ENCODE measurements around the gene C9orf153. TPM values are rescaled to one million over a fixed set of nuclear protein-coding genes. Genes with fewer than 3 reads are reported as not detected.

The C9orf153 gene
- total RNA-seq, 1 donor from 2014 or later, result 0.19 TPM

DNA sequence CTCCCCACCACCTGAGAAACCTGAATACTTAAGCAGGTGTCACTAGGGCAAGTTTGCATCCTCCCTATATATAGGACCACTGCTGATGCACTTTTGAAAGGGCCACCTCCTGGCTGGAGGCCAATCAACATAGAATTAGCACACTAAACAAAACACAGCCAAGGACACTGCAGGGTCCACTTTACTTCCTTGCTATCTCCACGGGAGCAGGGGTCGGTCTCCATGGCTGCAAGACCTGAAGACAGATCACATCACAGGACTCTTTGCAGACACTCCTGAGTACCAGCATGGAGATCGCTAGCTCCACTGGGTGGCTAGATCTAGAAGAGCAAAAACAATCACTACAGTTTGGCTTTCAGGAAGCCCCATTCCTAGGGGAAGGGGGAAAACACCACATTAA lies 72.3 kb downstream of the C9orf153 start:
- Mint-ChIP-seq H3K4me3 (no peak overlapping the region), H3K36me3 (ENCODE audit: low read depth) (peaks cover 13% of the 10 kb centered on the region), H3K27ac (ENCODE audit: unreplicated experiment) (no peak overlapping the region), H3K9me3 (peaks cover 12% of the 10 kb centered on the region), H3K4me1 (peaks cover 13% of the 10 kb centered on the region), H3K27me3 (ENCODE audit: low read depth) (no peaks in the 10 kb centered on the region)
- TF ChIP-seq, protein P1, sequence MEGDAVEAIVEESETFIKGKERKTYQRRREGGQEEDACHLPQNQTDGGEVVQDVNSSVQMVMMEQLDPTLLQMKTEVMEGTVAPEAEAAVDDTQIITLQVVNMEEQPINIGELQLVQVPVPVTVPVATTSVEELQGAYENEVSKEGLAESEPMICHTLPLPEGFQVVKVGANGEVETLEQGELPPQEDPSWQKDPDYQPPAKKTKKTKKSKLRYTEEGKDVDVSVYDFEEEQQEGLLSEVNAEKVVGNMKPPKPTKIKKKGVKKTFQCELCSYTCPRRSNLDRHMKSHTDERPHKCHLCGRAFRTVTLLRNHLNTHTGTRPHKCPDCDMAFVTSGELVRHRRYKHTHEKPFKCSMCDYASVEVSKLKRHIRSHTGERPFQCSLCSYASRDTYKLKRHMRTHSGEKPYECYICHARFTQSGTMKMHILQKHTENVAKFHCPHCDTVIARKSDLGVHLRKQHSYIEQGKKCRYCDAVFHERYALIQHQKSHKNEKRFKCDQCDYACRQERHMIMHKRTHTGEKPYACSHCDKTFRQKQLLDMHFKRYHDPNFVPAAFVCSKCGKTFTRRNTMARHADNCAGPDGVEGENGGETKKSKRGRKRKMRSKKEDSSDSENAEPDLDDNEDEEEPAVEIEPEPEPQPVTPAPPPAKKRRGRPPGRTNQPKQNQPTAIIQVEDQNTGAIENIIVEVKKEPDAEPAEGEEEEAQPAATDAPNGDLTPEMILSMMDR (conservative IDR thresholded peaks at IDR 0.05), result no peak
- no peak for DNase-seq (ENCODE audit: low read depth, low spot score)

DNA sequence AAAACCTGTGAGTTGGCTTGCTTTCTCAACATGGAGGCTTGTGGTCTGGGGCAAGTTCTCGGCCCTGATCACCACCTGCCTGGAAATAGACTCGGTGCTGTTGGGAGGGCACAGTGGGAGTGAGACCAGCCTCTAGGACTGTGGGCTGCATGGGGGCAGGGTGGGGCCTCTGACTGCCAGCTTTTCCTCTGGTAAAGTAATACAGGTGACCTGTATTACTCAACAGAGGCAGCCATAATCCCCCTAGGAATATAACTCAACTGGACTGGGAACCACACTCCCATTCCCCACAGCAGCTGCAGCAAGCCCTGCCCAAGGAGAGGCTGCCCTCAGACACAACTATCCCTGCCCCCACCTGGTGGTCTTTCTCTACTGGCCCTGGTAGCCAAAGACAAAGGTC lies 72.8 kb downstream of the C9orf153 start:
- no peak for DNase-seq (ENCODE audit: low read depth, low spot score)
- Mint-ChIP-seq H3K27ac (ENCODE audit: unreplicated experiment) (no peak overlapping the region), H3K4me1 (peaks cover 13% of the 10 kb centered on the region), H3K27me3 (ENCODE audit: low read depth) (no peaks in the 10 kb centered on the region), H3K36me3 (ENCODE audit: low read depth) (peaks cover 13% of the 10 kb centered on the region), H3K9me3 (peaks cover 12% of the 10 kb centered on the region), H3K4me3 (no peak overlapping the region)
- TF ChIP-seq, protein P1 (conservative IDR thresholded peaks at IDR 0.05), result no peak

DNA sequence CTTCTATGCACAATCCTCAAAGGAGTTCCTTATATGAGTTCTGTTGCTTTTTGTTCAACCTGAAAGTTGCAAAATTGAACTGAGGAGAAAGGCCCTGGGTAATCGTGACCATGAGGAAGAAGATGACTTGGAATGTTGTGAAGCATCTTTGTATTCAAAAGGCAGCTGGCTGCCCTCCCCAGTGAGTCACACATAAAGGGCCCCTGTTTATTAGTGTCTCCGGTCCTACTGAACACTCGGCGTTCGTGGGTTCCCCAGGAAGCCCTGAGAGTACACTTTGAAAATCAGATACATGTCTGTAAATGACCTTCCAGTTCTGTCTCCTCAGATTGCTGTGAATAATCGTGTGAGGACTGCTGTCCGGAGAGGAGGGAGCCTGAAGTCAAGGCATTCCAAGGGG lies 73.6 kb downstream of the C9orf153 start:
- H3K4me1 Mint-ChIP-seq, result peaks cover 13% of the 10 kb centered on the region
- no peak overlapping the region for H3K4me3 Mint-ChIP-seq
- H3K27ac Mint-ChIP-seq (ENCODE audit: unreplicated experiment), result peak overlapping the region; percentile 88
- DNase-seq (ENCODE audit: low read depth, low spot score), result no peak
- H3K27me3 Mint-ChIP-seq (ENCODE audit: low read depth), result no peaks in the 10 kb centered on the region
- H3K36me3 Mint-ChIP-seq (ENCODE audit: low read depth), result peaks cover 9% of the 10 kb centered on the region
- TF ChIP-seq, protein P1 (conservative IDR thresholded peaks at IDR 0.05), result no peak
- peaks cover 12% of the 10 kb centered on the region for H3K9me3 Mint-ChIP-seq

DNA sequence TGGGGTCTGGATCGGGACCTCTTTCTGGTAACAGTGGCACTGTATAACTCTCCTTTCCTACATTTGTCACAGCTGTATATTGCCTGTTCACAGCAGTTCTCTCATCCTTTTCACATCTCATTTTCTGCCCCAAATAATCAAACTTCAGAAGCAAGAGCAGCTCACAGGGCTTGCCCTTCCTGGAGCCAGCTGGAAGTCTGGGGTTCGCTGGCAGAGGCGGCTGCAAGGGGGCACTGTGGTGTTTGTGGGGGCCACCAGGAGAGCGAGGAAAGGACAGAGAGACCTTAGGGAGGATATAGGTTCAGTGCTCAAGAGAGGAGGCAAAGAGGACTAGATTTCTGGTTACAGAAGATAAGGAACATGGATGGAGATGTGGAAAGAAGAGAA lies 75.3 kb downstream of the C9orf153 start:
- H3K4me1 Mint-ChIP-seq, result peaks cover 13% of the 10 kb centered on the region
- H3K27me3 Mint-ChIP-seq (ENCODE audit: low read depth), result no peaks in the 10 kb centered on the region
- no peak overlapping the region for H3K4me3 Mint-ChIP-seq
- DNase-seq (ENCODE audit: low read depth, low spot score), result no peak
- TF ChIP-seq, protein P1 (conservative IDR thresholded peaks at IDR 0.05), result no peak
- H3K9me3 Mint-ChIP-seq, result peaks cover 7% of the 10 kb centered on the region
- peaks cover 3% of the 10 kb centered on the region for H3K36me3 Mint-ChIP-seq (ENCODE audit: low read depth)
- no peak overlapping the region for H3K27ac Mint-ChIP-seq (ENCODE audit: unreplicated experiment)

DNA sequence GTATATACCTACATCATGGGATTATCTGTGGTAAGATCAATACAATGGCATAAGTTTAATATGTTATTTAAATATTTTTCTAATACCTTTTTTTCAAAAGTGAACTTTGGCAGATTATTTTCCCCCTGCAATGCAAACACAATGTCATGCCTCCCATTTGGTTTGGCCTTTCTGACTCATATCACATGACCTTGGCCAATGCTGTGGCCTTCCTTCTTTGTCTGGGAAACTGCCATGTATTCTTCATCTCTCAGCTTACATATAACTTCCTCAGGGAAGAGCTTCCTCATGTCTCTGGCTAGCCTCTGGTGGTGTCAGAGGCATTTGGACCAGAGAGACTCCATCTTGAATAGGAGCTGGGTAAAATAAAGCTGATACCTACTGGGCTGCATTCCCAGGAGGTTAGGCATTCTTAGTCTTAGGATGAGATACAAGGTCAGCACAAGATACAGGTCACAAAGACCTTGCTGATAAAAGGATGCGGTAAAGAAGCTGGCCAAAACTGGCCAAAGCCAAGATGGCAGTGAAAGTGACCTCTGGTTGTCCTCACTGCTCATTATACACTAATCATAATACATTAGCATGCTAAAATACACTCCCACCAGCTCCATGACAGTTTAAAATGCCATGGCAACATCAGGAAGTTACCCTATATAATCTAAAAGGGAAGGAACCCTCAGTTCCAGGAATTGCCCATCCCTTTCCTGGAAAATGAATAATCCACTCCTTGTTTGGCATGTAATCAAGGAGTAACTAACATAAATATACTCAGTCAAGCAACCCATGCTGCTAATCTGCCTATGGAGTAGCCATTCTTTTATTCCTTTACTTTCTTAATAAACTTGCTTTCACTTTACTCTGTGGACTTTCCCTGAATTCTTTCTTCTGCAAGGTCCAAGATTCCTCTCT lies 76.0 kb downstream of the C9orf153 start:
- TF ChIP-seq, protein P1 (conservative IDR thresholded peaks at IDR 0.05), result no peak
- Mint-ChIP-seq H3K4me1 (peaks cover 18% of the 10 kb centered on the region), H3K4me3 (no peak overlapping the region), H3K27ac (ENCODE audit: unreplicated experiment) (no peak overlapping the region), H3K36me3 (ENCODE audit: low read depth) (peaks cover 3% of the 10 kb centered on the region), H3K27me3 (ENCODE audit: low read depth) (no peaks in the 10 kb centered on the region), H3K9me3 (peaks cover 7% of the 10 kb centered on the region)
- no peak for DNase-seq (ENCODE audit: low read depth, low spot score)

All from neural crest cell (in vitro differentiated cells).